Endothelial cell of umbilical vein (primary cell): ENCODE measurements around the gene MCHR1. TPM values are rescaled to one million over a fixed set of nuclear protein-coding genes. Genes with fewer than 3 reads are reported as not detected.
"Not testable (repeated sequence)": the region's sequence is repeated elsewhere in the genome, so short reads cannot be mapped to it uniquely, and the experiment has no call there.

Source experiments
- BruUV-seq: library from RNA; stranded (reverse); fragments of 400-500 nt; replicated peaks from 2 replicates; lab custom pipeline; 2021; lab: Mats Ljungman, UMichigan
- CTCF ChIA-PET: fragments of 300-600, 350-600 bp; sonication (Branson Sonifier 250); formaldehyde crosslinking; loops from one replicate; lab custom pipeline; 2021; ENCODE audit warnings: antibody characterized with exemption, inconsistent platforms; lab: Charles Lee
- POLR2A ChIA-PET: fragments of 300-600, 350-600 bp; sonication (Branson Sonifier 250); formaldehyde crosslinking; loops from one replicate; lab custom pipeline; 2021; ENCODE audit warnings: antibody characterized with exemption, inconsistent platforms; lab: Charles Lee
- DNase-seq: peaks from one replicate; pipeline ENCODE4 v3.0.0-alpha.2; 2011; ENCODE audit warnings: low read depth, low spot score
- FAIRE-seq: peaks from 2 replicates; lab custom pipeline; 2011; peaks lifted over from hg19 to GRCh38; lab: Jason Lieb, UNC
- H2AFZ ChIP-seq: 2 replicates; pipeline ENCODE4 v1.6.0; 2012; ENCODE audit warnings: low read depth, low read length, control low read depth, inconsistent platforms
- H3K27ac ChIP-seq: 2 replicates; pipeline ENCODE4 v1.5.1; 2011; ENCODE audit warnings: low read depth, mild to moderate bottlenecking, control low read depth, low read length, moderate library complexity; ENCODE audit not compliant: insufficient read depth
- H3K27me3 ChIP-seq, 2 experiments: 2 replicates each; pipeline versions ENCODE4 v1.6.0 to v1.6.1; 2011; ENCODE audit warnings: low read length in 2 of 2, mixed read lengths in 1 of 2; ENCODE audit not compliant: control insufficient read depth in 2 of 2, insufficient read depth in 2 of 2
- H3K36me3 ChIP-seq, 2 experiments: 2 replicates in 1 of 2; 3 replicates in 1 of 2; pipeline ENCODE4 v1.5.1; 2011; ENCODE audit warnings: low read length in 2 of 2, mild to moderate bottlenecking in 1 of 2, moderate library complexity in 1 of 2; ENCODE audit not compliant: control insufficient read depth in 2 of 2, insufficient read depth in 2 of 2; ENCODE audit errors: extremely low read depth in 1 of 2
- H3K4me1 ChIP-seq: 3 replicates; pipeline ENCODE4 v1.5.1; 2011; ENCODE audit warnings: mild to moderate bottlenecking, low read length; ENCODE audit not compliant: control insufficient read depth, insufficient read depth; ENCODE audit errors: extremely low read depth
- H3K4me2 ChIP-seq: 2 replicates; pipeline ENCODE4 v1.6.1; 2011; ENCODE audit warnings: low read length, control low read depth, mixed read lengths; ENCODE audit not compliant: insufficient read depth
- H3K4me3 ChIP-seq, 3 experiments: fragments of 200-600 bp in 1 of 3; sonication (generic), shearing (Covaris generic) in 1 of 3; replicated peaks in 1 of 3; 2 replicates each; pipeline ENCODE4 v1.5.1; 2011 to 2016; ENCODE audit warnings: control low read depth in 3 of 3, low read length in 3 of 3, mild to moderate bottlenecking in 2 of 3, inconsistent platforms in 1 of 3, low read depth in 1 of 3, moderate library complexity in 1 of 3; ENCODE audit not compliant: insufficient read depth in 1 of 3
- H3K79me2 ChIP-seq: 2 replicates; pipeline ENCODE4 v1.6.0; 2012; ENCODE audit warnings: low read length, inconsistent platforms; ENCODE audit not compliant: control insufficient read depth, insufficient read depth
- H3K9ac ChIP-seq: replicated peaks from 2 replicates; pipeline ENCODE3; 2011; ENCODE audit warnings: low read length, control low read depth; ENCODE audit not compliant: insufficient read depth; ENCODE audit errors: extremely low read depth
- H3K9me1 ChIP-seq: replicated peaks from 3 replicates; pipeline ENCODE4 v1.6.0; 2011; ENCODE audit warnings: mild to moderate bottlenecking, low read length; ENCODE audit not compliant: control insufficient read depth, insufficient read depth; ENCODE audit errors: extremely low read depth
- H3K9me3 ChIP-seq: replicated peaks from 2 replicates; pipeline ENCODE4 v1.5.1; 2012; ENCODE audit warnings: low read length, inconsistent platforms; ENCODE audit not compliant: control insufficient read depth, insufficient read depth
- H4K20me1 ChIP-seq: replicated peaks from 2 replicates; pipeline ENCODE3; 2011; ENCODE audit warnings: mild to moderate bottlenecking, low read length; ENCODE audit not compliant: control insufficient read depth, insufficient read depth; ENCODE audit errors: extremely low read depth
- EZH2 ChIP-seq: IDR thresholded peaks from 2 replicates; pipeline ENCODE4 v1.6.1; 2012; ENCODE audit warnings: borderline replicate concordance, low read depth, mild to moderate bottlenecking, moderate library complexity, low read length, inconsistent platforms; ENCODE audit not compliant: severe bottlenecking
- POLR2AphosphoS5 ChIP-seq: IDR thresholded peaks from 2 replicates; pipeline ENCODE4 v1.6.1; 2012; ENCODE audit warnings: low read depth, mild to moderate bottlenecking, control low read depth, low read length, moderate library complexity; ENCODE audit not compliant: insufficient read depth
- dilution Hi-C: fragments of 300-500 bp; cut with MboI; formaldehyde crosslinking; loops from one replicate; pipeline ENCODE4 v1.15.0; 2019; ENCODE audit warnings: low sequenced_read_pairs; ENCODE audit not compliant: extremely low pct_ligation_motif_present
- intact Hi-C: fragments of 100-400 bp; cut with micrococcal nuclease; formaldehyde crosslinking; loops from one replicate; pipeline ENCODE4 v1.10.0; 2022
- polyA plus RNA-seq, 4 experiments: library from polyadenylated mRNA; depleted of rRNA in 3 of 4; stranded (reverse) in 3 of 4; unstranded in 1 of 4; fragments of >200 nt; gene quantifications; 2 replicates each; pipeline versions ENCODE4 v1.2.1 to v1.2.3, GENCODE V29; 2011 to 2012; ENCODE audit warnings: missing spikeins in 1 of 4
- total RNA-seq: library from RNA; stranded (reverse); gene quantifications from 2 replicates; pipeline ENCODE4 v1.2.3, GENCODE V29; 2021
- TF ChIP-seq, protein P1 (sequence below), 2 donors: IDR thresholded peaks; 1 replicate in 1 of 2; 2 replicates in 1 of 2; pipeline ENCODE4 v1.5.1; 2011; ENCODE audit warnings: low read length in 2 of 2, mild to moderate bottlenecking in 2 of 2, moderate library complexity in 2 of 2, control low read depth in 1 of 2, inconsistent platforms in 1 of 2, low read depth in 1 of 2; ENCODE audit not compliant: insufficient read depth in 1 of 2; ENCODE audit errors: extremely low read depth in 1 of 2

The MCHR1 gene
- total and polyA plus RNA-seq, 2 donors (not counting 3 experiments of a cell fraction or from before 2014, with no cell fraction given) = not detected

DNA sequence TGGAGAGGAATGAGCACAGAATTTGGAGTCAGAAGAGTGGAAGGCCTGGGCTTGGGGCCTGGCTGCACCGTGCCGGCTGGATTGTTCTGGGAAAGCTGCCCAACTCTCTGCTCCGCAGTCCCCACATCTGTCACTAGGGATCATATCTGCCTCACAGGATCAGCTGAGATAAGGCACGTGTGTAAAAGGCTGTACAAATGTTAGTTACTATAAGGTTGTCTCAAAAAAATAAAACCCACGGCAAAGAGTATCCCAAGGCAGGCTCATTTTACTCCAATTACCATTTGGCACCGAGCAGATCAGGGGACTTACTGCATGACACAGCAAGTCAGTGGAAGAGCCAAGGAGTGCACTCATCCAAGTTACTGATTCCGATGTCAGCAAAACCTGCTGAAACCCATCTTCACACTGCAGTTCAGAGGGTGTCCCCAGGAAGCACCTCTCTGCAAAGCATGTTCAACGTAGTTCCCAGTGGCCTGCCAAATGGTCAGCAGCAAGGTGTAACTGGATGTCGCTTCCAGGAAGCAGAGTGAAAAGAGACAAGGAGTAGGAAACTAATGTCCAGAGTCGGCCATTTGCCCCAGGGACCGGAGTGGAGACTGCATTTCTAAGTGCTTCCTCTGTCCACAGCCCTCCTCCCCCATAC lies 24.6 kb upstream of the MCHR1 start:
- Histone ChIP-seq H3K4me1 (peaks cover 14% of the 10 kb centered on the region), H3K4me2 (no peak overlapping the region), H3K79me2 (no peaks in the 10 kb centered on the region), H4K20me1 (no peaks in the 10 kb centered on the region), H2AFZ (peak overlapping the region; percentile 32), H3K27me3 (no peaks in the 10 kb centered on the region), H3K9me3 (no peaks in the 10 kb centered on the region), H3K27ac (no peak overlapping the region), H3K9me1 (no peaks in the 10 kb centered on the region), H3K36me3 (no peaks in the 10 kb centered on the region), H3K4me3 (no peak overlapping the region), H3K9ac (no peak overlapping the region)
- peak; percentile 60 for DNase-seq
- no TSS peak for BruUV-seq
- TF ChIP-seq EZH2 (no peak), POLR2AphosphoS5 (no peak)
- TF ChIP-seq, protein P1, sequence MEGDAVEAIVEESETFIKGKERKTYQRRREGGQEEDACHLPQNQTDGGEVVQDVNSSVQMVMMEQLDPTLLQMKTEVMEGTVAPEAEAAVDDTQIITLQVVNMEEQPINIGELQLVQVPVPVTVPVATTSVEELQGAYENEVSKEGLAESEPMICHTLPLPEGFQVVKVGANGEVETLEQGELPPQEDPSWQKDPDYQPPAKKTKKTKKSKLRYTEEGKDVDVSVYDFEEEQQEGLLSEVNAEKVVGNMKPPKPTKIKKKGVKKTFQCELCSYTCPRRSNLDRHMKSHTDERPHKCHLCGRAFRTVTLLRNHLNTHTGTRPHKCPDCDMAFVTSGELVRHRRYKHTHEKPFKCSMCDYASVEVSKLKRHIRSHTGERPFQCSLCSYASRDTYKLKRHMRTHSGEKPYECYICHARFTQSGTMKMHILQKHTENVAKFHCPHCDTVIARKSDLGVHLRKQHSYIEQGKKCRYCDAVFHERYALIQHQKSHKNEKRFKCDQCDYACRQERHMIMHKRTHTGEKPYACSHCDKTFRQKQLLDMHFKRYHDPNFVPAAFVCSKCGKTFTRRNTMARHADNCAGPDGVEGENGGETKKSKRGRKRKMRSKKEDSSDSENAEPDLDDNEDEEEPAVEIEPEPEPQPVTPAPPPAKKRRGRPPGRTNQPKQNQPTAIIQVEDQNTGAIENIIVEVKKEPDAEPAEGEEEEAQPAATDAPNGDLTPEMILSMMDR (IDR thresholded peaks at IDR 0.05; ENCODE audit: extremely low read depth in 1 of 2, insufficient read depth in 1 of 2, low read depth in 1 of 2, low read length in 2 of 2) = peak in 1 of 2 donors; percentile 16
- ChIA-PET CTCF (interaction anchor here (0.8 to 5.1 kb wide), 7 partner anchors 18 to 245 kb away, joined by 3 to 26 read pairs (median 3); partner anchors contain the start of gene MRTFA), POLR2A (interaction anchor here (0.6 kb wide), 1 partner anchor 274 kb away, joined by 3 read pairs; no protein-coding TSS in a partner anchor)
- dilution Hi-C loops = no loop called here
- intact Hi-C loops = loop anchor here (1.0 kb wide), 1 partner anchor 19 kb away; no protein-coding TSS in a partner anchor
- peak; percentile 58 for FAIRE-seq

DNA sequence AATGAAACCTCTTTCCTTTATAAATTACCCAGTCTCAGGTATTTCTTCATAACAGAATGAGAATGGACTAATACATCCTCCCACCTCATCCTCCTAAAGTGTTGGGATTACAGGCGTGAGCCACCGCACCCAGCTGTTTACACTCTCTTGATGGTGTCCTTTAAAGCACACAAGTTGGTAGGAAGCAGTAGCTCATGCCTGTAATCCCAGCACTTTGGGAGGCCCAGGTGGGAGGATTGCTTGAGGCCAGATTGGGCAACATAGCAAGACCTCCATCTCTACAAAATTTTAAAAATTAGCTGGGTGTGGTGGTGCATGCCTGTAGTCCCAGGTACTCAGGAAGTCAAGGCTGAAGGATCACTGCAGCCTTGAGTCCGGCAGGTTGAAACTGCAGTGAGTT lies 23.3 kb upstream of the MCHR1 start:
- BruUV-seq, POLR2A ChIA-PET: not testable (repeated sequence)
- CTCF ChIA-PET = interaction anchor here (0.8 to 5.1 kb wide), 4 partner anchors 27 to 243 kb away, joined by 3 to 26 read pairs (median 3); no protein-coding TSS in a partner anchor

DNA sequence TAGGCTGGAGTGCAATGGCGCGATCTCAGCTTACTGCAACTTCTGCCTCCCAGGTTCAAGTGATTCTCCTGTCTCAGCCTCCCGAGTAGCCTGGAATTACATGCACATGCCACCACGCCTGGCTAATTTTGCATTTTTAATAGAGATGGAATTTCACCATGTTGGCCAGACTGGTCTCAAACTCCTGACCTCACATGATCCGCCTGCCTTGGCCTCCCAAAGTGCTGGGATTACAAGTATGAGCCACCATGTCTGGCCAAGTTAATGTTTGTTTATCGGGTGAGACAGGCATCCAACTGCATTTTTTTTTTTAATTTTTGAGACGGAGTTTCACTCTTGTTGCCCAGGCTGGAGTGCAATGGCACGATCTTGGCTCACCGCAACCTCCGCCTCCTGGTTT lies 22.6 kb upstream of the MCHR1 start:
- H3K27ac ChIP-seq, H3K9me1 ChIP-seq, H3K9me3 ChIP-seq, H4K20me1 ChIP-seq, H2AFZ ChIP-seq, H3K4me3 ChIP-seq, H3K79me2 ChIP-seq, FAIRE-seq, DNase-seq, dilution Hi-C loops, H3K4me1 ChIP-seq, H3K36me3 ChIP-seq, BruUV-seq, H3K9ac ChIP-seq, intact Hi-C loops, H3K4me2 ChIP-seq, H3K27me3 ChIP-seq: not testable (repeated sequence)
- ChIA-PET POLR2A (interaction anchor here (0.6 kb wide), 1 partner anchor 125 kb away, joined by 5 read pairs; no protein-coding TSS in a partner anchor), CTCF (interaction anchor here (1.8 kb wide), 1 partner anchor 243 kb away, joined by 4 read pairs; no protein-coding TSS in a partner anchor)

More for the DNA sequence above, 23.3 kb upstream of the MCHR1 start:
- intact Hi-C loops, H3K9ac ChIP-seq, H2AFZ ChIP-seq, FAIRE-seq, H4K20me1 ChIP-seq, DNase-seq, H3K4me2 ChIP-seq, H3K9me1 ChIP-seq, H3K27ac ChIP-seq, H3K79me2 ChIP-seq, H3K4me3 ChIP-seq, H3K9me3 ChIP-seq, H3K27me3 ChIP-seq, H3K36me3 ChIP-seq, dilution Hi-C loops: not testable (repeated sequence)
- peaks cover 14% of the 10 kb centered on the region for H3K4me1 ChIP-seq
